ENCODE results near the gene SAFB.

GRCh38 chr19:5665781-5666513 is 43.1 kb downstream of the SAFB start:
- TF ChIP-seq POLR2A (IDR thresholded peaks at IDR 0.05; ENCODE audit: low read depth, low read length): no peak
- peak; percentile 40 for TF ChIP-seq CTCF (conservative IDR thresholded peaks at IDR 0.05; ENCODE audit: low read depth, low read length)
